ENCODE data around the gene DGKH.

The DGKH gene

GRCh38 chr13:42274386-42275097, 226.1 kb downstream of the DGKH start:
- FAIRE-seq (peak; percentile 33), DNase-seq (ENCODE audit: insufficient read length) (no peak)
- no peak for TF ChIP-seq POLR2AphosphoS5 (IDR thresholded peaks at IDR 0.05; ENCODE audit: low read depth, low read length)
- TF ChIP-seq POLR2A (IDR thresholded peaks at IDR 0.05; ENCODE audit: low read depth, low read length): no peak
- no peak for TF ChIP-seq TAF1 (IDR thresholded peaks at IDR 0.05; ENCODE audit: borderline replicate concordance, low read depth, low read length)

GRCh38 chr13:42275098-42275471, 226.6 kb downstream of the DGKH start:
- peak; percentile 92 for TF ChIP-seq POLR2A (IDR thresholded peaks at IDR 0.05; ENCODE audit: low read depth, low read length)
- TF ChIP-seq POLR2AphosphoS5 (IDR thresholded peaks at IDR 0.05; ENCODE audit: low read depth, low read length): peak; percentile 91
- peak; percentile 36; the same call in 1 of the 2 replicates for TF ChIP-seq TAF1 (IDR thresholded peaks at IDR 0.05; ENCODE audit: borderline replicate concordance, low read depth, low read length)
- FAIRE-seq (peak; percentile 87), DNase-seq (ENCODE audit: insufficient read length) (no peak)

- TF ChIP-seq POLR2A (IDR thresholded peaks at IDR 0.05; ENCODE audit: low read depth, low read length) (no peak), TAF1 (IDR thresholded peaks at IDR 0.05; ENCODE audit: borderline replicate concordance, low read depth, low read length) (no peak), POLR2AphosphoS5 (IDR thresholded peaks at IDR 0.05; ENCODE audit: low read depth, low read length) (no peak)
- no peak for FAIRE-seq
- DNase-seq (ENCODE audit: insufficient read length): no peak
Observed at GRCh38 chr13:42275506-42275905, 227.1 kb downstream of the DGKH start.

- FAIRE-seq: no peak
- TF ChIP-seq TAF1 (IDR thresholded peaks at IDR 0.05; ENCODE audit: borderline replicate concordance, low read depth, low read length): no peak
- no peak for TF ChIP-seq POLR2AphosphoS5 (IDR thresholded peaks at IDR 0.05; ENCODE audit: low read depth, low read length)
- TF ChIP-seq POLR2A (IDR thresholded peaks at IDR 0.05; ENCODE audit: low read depth, low read length): no peak
Observed at GRCh38 chr13:42276683-42277082, 228.2 kb downstream of the DGKH start.

GRCh38 chr13:42277618-42278276, 229.3 kb downstream of the DGKH start:
- TF ChIP-seq POLR2A (IDR thresholded peaks at IDR 0.05; ENCODE audit: low read depth, low read length) (peak; percentile 27; the same call in 1 of the 2 replicates), POLR2AphosphoS5 (IDR thresholded peaks at IDR 0.05; ENCODE audit: low read depth, low read length) (no peak), TAF1 (IDR thresholded peaks at IDR 0.05; ENCODE audit: borderline replicate concordance, low read depth, low read length) (no peak)
- DNase-seq (ENCODE audit: insufficient read length) (no peak), FAIRE-seq (peak; percentile 85)

More at GRCh38 chr13:42276683-42277082, 228.2 kb downstream of the DGKH start:
- no peak for DNase-seq (ENCODE audit: insufficient read length)

- FAIRE-seq (peak; percentile 79), DNase-seq (ENCODE audit: insufficient read length) (no peak)
- no peak for TF ChIP-seq POLR2AphosphoS5 (IDR thresholded peaks at IDR 0.05; ENCODE audit: low read depth, low read length)
- TF ChIP-seq POLR2A (IDR thresholded peaks at IDR 0.05; ENCODE audit: low read depth, low read length): no peak
- TF ChIP-seq TAF1 (IDR thresholded peaks at IDR 0.05; ENCODE audit: borderline replicate concordance, low read depth, low read length): no peak
Observed at GRCh38 chr13:42279080-42279479, 230.6 kb downstream of the DGKH start.

GRCh38 chr13:42279986-42280385, 231.5 kb downstream of the DGKH start:
- FAIRE-seq (peak; percentile 71), DNase-seq (ENCODE audit: insufficient read length) (no peak)
- no peak for TF ChIP-seq TAF1 (IDR thresholded peaks at IDR 0.05; ENCODE audit: borderline replicate concordance, low read depth, low read length)
- no peak for TF ChIP-seq POLR2AphosphoS5 (IDR thresholded peaks at IDR 0.05; ENCODE audit: low read depth, low read length)

- DNase-seq (ENCODE audit: insufficient read length) (no peak), FAIRE-seq (no peak)
- TF ChIP-seq POLR2AphosphoS5 (IDR thresholded peaks at IDR 0.05; ENCODE audit: low read depth, low read length): no peak
- TF ChIP-seq TAF1 (IDR thresholded peaks at IDR 0.05; ENCODE audit: borderline replicate concordance, low read depth, low read length): no peak
- TF ChIP-seq POLR2A (IDR thresholded peaks at IDR 0.05; ENCODE audit: low read depth, low read length): no peak
Observed at GRCh38 chr13:42280537-42280936, 232.1 kb downstream of the DGKH start.

- FAIRE-seq: no peak
- DNase-seq (ENCODE audit: insufficient read length): no peak
- TF ChIP-seq TAF1 (IDR thresholded peaks at IDR 0.05; ENCODE audit: borderline replicate concordance, low read depth, low read length) (no peak), POLR2A (IDR thresholded peaks at IDR 0.05; ENCODE audit: low read depth, low read length) (no peak), POLR2AphosphoS5 (IDR thresholded peaks at IDR 0.05; ENCODE audit: low read depth, low read length) (no peak)
Observed at GRCh38 chr13:42283574-42283973, 235.1 kb downstream of the DGKH start.

- DNase-seq (ENCODE audit: insufficient read length) (no peak), FAIRE-seq (peak; percentile 38)
- TF ChIP-seq POLR2AphosphoS5 (IDR thresholded peaks at IDR 0.05; ENCODE audit: low read depth, low read length): no peak
- TF ChIP-seq POLR2A (IDR thresholded peaks at IDR 0.05; ENCODE audit: low read depth, low read length): no peak
- no peak for TF ChIP-seq TAF1 (IDR thresholded peaks at IDR 0.05; ENCODE audit: borderline replicate concordance, low read depth, low read length)
Observed at GRCh38 chr13:42284068-42284467, 235.6 kb downstream of the DGKH start.
